ENCODE data around the gene CASP6.

CASP6 gene

DNA sequence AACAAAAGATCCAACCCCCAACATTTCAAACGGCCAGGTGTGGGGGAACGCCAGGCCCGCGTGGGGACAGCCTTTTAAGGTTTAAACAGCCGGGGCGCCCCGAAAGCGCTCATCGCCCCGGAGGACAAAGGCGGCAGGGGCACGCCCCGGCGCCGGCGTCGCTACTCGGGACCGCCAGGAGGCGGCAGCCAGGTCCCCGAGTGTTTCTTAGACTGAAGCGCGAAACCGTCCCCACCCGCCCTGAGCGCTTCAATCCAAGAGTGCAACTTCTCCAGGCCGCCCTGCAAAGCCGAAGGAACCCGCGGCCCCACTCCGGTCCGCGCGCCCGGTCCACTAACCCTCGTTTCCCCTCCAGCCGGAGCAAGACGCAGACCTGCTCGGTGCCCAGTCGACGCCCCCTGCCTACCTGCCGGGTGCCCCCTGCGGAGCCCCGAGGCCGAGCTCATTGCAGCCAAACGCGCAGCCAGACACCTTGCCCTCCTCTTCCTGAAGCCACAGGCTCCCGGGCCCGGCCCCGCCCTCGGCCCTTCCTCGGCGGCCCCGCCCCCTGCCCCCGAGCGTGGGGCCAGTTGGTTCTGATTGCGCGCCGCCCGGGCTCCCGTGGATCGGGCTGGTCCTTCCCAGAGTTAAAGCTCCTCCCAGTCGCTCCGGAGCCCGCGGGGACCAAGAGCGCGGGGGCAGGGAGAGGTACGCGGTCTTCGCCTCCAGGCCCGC, at the start of gene CASP6:
TSS of gene CASP6 (minus strand) at position 496 of the 714 bp plus-strand sequence. CDS start at position 446, 50 bp downstream.
- Histone ChIP-seq H3K9ac (ENCODE audit: low read length) (peak within 1 kb of the TSS; percentile 91), H3K4me3 (ENCODE audit: low read depth, low read length) (peak within 1 kb of the TSS; percentile 96), H3K27me3 (ENCODE audit: control insufficient read depth, insufficient read depth, low read length) (no peaks in the 10 kb centered on the region), H3K4me1 (ENCODE audit: control insufficient read depth, insufficient read depth, low read length) (peaks cover 11% of the 10 kb centered on the region), H3K36me3 (ENCODE audit: control insufficient read depth, insufficient read depth, low read length) (peaks cover 2% of the 10 kb centered on the region), H3K27ac (ENCODE audit: low read depth, low read length) (peak within 1 kb of the TSS; percentile 83; the same call in 1 of the 2 replicates), H3K9me3 (ENCODE audit: control insufficient read depth, insufficient read depth, low read depth, low read length) (no peaks in the 10 kb centered on the region)

GRCh38 chr4:109752525-109752924, 49.3 kb upstream of the CASP6 start:
- Histone ChIP-seq H3K9ac (ENCODE audit: low read length) (no peak overlapping the region), H3K36me3 (ENCODE audit: control insufficient read depth, insufficient read depth, low read length) (no peaks in the 10 kb centered on the region), H3K9me3 (ENCODE audit: control insufficient read depth, insufficient read depth, low read depth, low read length) (no peaks in the 10 kb centered on the region), H3K27ac (ENCODE audit: low read depth, low read length) (no peak overlapping the region), H3K27me3 (ENCODE audit: control insufficient read depth, insufficient read depth, low read length) (no peaks in the 10 kb centered on the region), H3K4me3 (ENCODE audit: low read depth, low read length) (no peak overlapping the region), H3K4me1 (ENCODE audit: control insufficient read depth, insufficient read depth, low read length) (no peaks in the 10 kb centered on the region)

GRCh38 chr4:109751852-109752251, 48.6 kb upstream of the CASP6 start:
- H3K27ac ChIP-seq (ENCODE audit: low read depth, low read length), result no peak overlapping the region
- H3K4me1 ChIP-seq (ENCODE audit: control insufficient read depth, insufficient read depth, low read length), result no peaks in the 10 kb centered on the region
- no peaks in the 10 kb centered on the region for H3K27me3 ChIP-seq (ENCODE audit: control insufficient read depth, insufficient read depth, low read length)
- no peak overlapping the region for H3K9ac ChIP-seq (ENCODE audit: low read length)
- no peaks in the 10 kb centered on the region for H3K9me3 ChIP-seq (ENCODE audit: control insufficient read depth, insufficient read depth, low read depth, low read length)
- H3K36me3 ChIP-seq (ENCODE audit: control insufficient read depth, insufficient read depth, low read length), result no peaks in the 10 kb centered on the region
- no peak overlapping the region for H3K4me3 ChIP-seq (ENCODE audit: low read depth, low read length)

- no peak overlapping the region for H3K9ac ChIP-seq (ENCODE audit: low read length)
- no peaks in the 10 kb centered on the region for H3K4me1 ChIP-seq (ENCODE audit: control insufficient read depth, insufficient read depth, low read length)
- no peak overlapping the region for H3K4me3 ChIP-seq (ENCODE audit: low read depth, low read length)
- no peaks in the 10 kb centered on the region for H3K27me3 ChIP-seq (ENCODE audit: control insufficient read depth, insufficient read depth, low read length)
- H3K27ac ChIP-seq (ENCODE audit: low read depth, low read length), result no peak overlapping the region
- H3K9me3 ChIP-seq (ENCODE audit: control insufficient read depth, insufficient read depth, low read depth, low read length), result no peaks in the 10 kb centered on the region
- no peaks in the 10 kb centered on the region for H3K36me3 ChIP-seq (ENCODE audit: control insufficient read depth, insufficient read depth, low read length)
Observed at GRCh38 chr4:109750652-109751244, 47.5 kb upstream of the CASP6 start.

DNA sequence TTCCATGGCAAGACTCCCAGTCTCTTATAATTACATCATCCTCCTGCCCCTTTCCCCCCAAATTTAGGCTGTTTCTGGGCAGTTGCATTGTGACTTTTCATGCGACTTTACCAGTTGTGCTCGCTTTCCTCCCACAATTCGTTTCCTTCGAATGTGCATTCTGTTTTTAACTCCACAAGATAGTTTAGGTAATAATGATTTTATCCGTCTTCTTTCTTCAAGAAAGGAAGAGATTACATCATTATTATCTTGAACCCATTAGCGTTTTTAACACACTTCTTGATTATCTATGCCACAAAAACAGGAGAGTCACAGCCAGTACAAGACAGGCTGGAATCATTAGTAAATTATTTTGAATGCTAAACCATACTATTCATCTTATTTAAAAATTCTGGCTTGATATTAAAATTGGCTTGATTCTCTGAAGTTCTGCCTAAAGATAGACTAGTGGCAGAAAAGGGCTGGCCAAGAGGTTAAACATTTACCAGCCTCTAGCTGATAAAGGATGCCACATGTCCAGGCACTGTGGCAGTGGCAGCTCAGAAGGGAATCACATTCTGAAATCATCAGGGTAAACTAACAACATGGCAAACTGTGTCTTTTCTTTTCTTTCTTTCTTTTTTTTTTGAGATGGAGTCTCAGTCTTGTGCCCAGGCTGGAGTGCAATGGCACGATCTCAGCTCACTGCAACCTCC, 46.3 kb upstream of the CASP6 start:
- Histone ChIP-seq H3K9ac (ENCODE audit: low read length) (no peak overlapping the region), H3K27me3 (ENCODE audit: control insufficient read depth, insufficient read depth, low read length) (no peaks in the 10 kb centered on the region), H3K9me3 (ENCODE audit: control insufficient read depth, insufficient read depth, low read depth, low read length) (no peaks in the 10 kb centered on the region), H3K4me3 (ENCODE audit: low read depth, low read length) (no peak overlapping the region), H3K4me1 (ENCODE audit: control insufficient read depth, insufficient read depth, low read length) (no peaks in the 10 kb centered on the region), H3K27ac (ENCODE audit: low read depth, low read length) (no peak overlapping the region), H3K36me3 (ENCODE audit: control insufficient read depth, insufficient read depth, low read length) (no peaks in the 10 kb centered on the region)

- no peaks in the 10 kb centered on the region for H3K9me3 ChIP-seq (ENCODE audit: control insufficient read depth, insufficient read depth, low read depth, low read length)
- H3K27ac ChIP-seq (ENCODE audit: low read depth, low read length), result no peak overlapping the region
- no peaks in the 10 kb centered on the region for H3K36me3 ChIP-seq (ENCODE audit: control insufficient read depth, insufficient read depth, low read length)
- H3K9ac ChIP-seq (ENCODE audit: low read length), result no peak overlapping the region
- no peaks in the 10 kb centered on the region for H3K4me1 ChIP-seq (ENCODE audit: control insufficient read depth, insufficient read depth, low read length)
- H3K4me3 ChIP-seq (ENCODE audit: low read depth, low read length), result no peak overlapping the region
- no peaks in the 10 kb centered on the region for H3K27me3 ChIP-seq (ENCODE audit: control insufficient read depth, insufficient read depth, low read length)
Observed at GRCh38 chr4:109748114-109748513, 44.9 kb upstream of the CASP6 start.

GRCh38 chr4:109746728-109747127, 43.5 kb upstream of the CASP6 start:
- no peaks in the 10 kb centered on the region for H3K36me3 ChIP-seq (ENCODE audit: control insufficient read depth, insufficient read depth, low read length)
- H3K4me1 ChIP-seq (ENCODE audit: control insufficient read depth, insufficient read depth, low read length), result no peaks in the 10 kb centered on the region
- H3K4me3 ChIP-seq (ENCODE audit: low read depth, low read length), result no peak overlapping the region
- no peaks in the 10 kb centered on the region for H3K9me3 ChIP-seq (ENCODE audit: control insufficient read depth, insufficient read depth, low read depth, low read length)
- no peak overlapping the region for H3K27ac ChIP-seq (ENCODE audit: low read depth, low read length)
- H3K9ac ChIP-seq (ENCODE audit: low read length), result no peak overlapping the region
- H3K27me3 ChIP-seq (ENCODE audit: control insufficient read depth, insufficient read depth, low read length), result no peaks in the 10 kb centered on the region

GRCh38 chr4:109745830-109746229, 42.6 kb upstream of the CASP6 start:
- no peak overlapping the region for H3K4me3 ChIP-seq (ENCODE audit: low read depth, low read length)
- H3K27me3 ChIP-seq (ENCODE audit: control insufficient read depth, insufficient read depth, low read length), result no peaks in the 10 kb centered on the region
- H3K4me1 ChIP-seq (ENCODE audit: control insufficient read depth, insufficient read depth, low read length), result no peaks in the 10 kb centered on the region
- H3K27ac ChIP-seq (ENCODE audit: low read depth, low read length), result no peak overlapping the region
- H3K36me3 ChIP-seq (ENCODE audit: control insufficient read depth, insufficient read depth, low read length), result no peaks in the 10 kb centered on the region
- no peak overlapping the region for H3K9ac ChIP-seq (ENCODE audit: low read length)
- H3K9me3 ChIP-seq (ENCODE audit: control insufficient read depth, insufficient read depth, low read depth, low read length), result no peaks in the 10 kb centered on the region

- H3K4me3 ChIP-seq (ENCODE audit: low read depth, low read length), result no peak overlapping the region
- no peak overlapping the region for H3K9ac ChIP-seq (ENCODE audit: low read length)
- no peaks in the 10 kb centered on the region for H3K27me3 ChIP-seq (ENCODE audit: control insufficient read depth, insufficient read depth, low read length)
- H3K4me1 ChIP-seq (ENCODE audit: control insufficient read depth, insufficient read depth, low read length), result no peaks in the 10 kb centered on the region
- H3K27ac ChIP-seq (ENCODE audit: low read depth, low read length), result no peak overlapping the region
- H3K9me3 ChIP-seq (ENCODE audit: control insufficient read depth, insufficient read depth, low read depth, low read length), result no peaks in the 10 kb centered on the region
- no peaks in the 10 kb centered on the region for H3K36me3 ChIP-seq (ENCODE audit: control insufficient read depth, insufficient read depth, low read length)
Observed at GRCh38 chr4:109739547-109739946, 36.3 kb upstream of the CASP6 start.

DNA sequence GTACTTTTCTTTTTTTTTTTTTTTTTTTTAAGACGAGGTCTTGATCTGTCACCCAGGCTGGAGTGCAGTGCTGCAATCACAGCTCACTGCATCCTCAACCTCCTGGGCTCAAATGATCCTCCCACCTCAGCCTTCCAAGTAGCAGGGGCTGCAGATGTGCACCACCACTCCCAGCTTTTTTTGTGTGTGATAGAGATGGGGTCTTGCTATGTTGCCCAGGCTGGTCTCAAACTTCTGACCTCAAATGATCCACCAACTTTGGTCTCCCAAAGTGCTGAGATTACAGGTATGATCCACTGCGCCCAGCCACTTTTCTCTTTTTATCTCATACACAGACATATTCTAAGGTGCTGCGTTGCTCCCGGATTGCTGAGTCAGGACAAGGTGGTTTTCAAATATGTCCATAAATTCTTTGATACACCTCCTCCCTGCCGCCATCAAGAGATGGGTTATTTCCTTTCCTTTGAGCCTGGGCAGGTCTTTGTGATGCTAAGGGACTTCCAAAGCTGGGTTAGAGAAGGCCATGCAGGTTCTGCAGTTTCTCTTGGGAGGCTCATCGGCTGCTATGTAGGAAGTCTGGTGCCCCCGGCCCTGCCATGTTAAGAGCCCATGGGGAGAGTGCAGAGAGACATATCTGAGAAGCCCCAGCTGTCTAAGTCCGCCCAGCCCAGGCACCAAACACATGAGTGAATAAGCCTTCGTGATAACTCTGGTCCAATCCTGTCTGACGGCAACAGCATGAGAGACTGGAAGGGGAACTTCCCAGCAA, 35.0 kb upstream of the CASP6 start:
- Histone ChIP-seq H3K27ac (ENCODE audit: low read depth, low read length) (no peak overlapping the region), H3K4me1 (ENCODE audit: control insufficient read depth, insufficient read depth, low read length) (no peaks in the 10 kb centered on the region), H3K36me3 (ENCODE audit: control insufficient read depth, insufficient read depth, low read length) (no peaks in the 10 kb centered on the region), H3K27me3 (ENCODE audit: control insufficient read depth, insufficient read depth, low read length) (no peaks in the 10 kb centered on the region), H3K4me3 (ENCODE audit: low read depth, low read length) (no peak overlapping the region), H3K9me3 (ENCODE audit: control insufficient read depth, insufficient read depth, low read depth, low read length) (no peaks in the 10 kb centered on the region), H3K9ac (ENCODE audit: low read length) (no peak overlapping the region)
